K562 (cell line): ENCODE measurements around the gene DNER. TPM values are rescaled to one million over a fixed set of nuclear protein-coding genes. Genes with fewer than 3 reads are reported as not detected.

Experiments used
- ATAC-seq: fragments of 200-7000 bp; cut with Tn5 transposase; 3 replicates; pipeline ENCODE4 v1.9.1; 2020; ENCODE audit warnings: moderate library complexity
- BruUV-seq: library from RNA; stranded (reverse); fragments of 400-500 nt; replicated peaks from 2 replicates; lab custom pipeline; 2021; lab: Mats Ljungman, UMichigan
- CTCF ChIA-PET: fragments of 300-600 bp; formaldehyde crosslinking; extraction: SDS; loops from one replicate; lab custom pipeline; 2021; ENCODE audit warnings: low intra/inter-chr PET ratio; lab: Yijun Ruan, JAX
- POLR2A ChIA-PET: fragments of 300-600, 350-650 bp; sonication (Branson Sonifier 250); formaldehyde crosslinking; extraction: SDS; loops from one replicate; lab custom pipeline; 2021; ENCODE audit warnings: antibody characterized with exemption, inconsistent platforms; lab: Yijun Ruan, JAX
- DNase-seq, 4 experiments: peaks; one replicate each; pipeline versions ENCODE4 v3.0.0 to v3.0.0-alpha.2; 2011 to 2018; ENCODE audit warnings: low spot score in 3 of 4, mixed read lengths in 3 of 4; ENCODE audit errors: extremely low read depth in 1 of 4
- FAIRE-seq: peaks from 2 replicates; lab custom pipeline; 2011; peaks lifted over from hg19 to GRCh38; lab: Jason Lieb, UNC
- H2AFZ ChIP-seq: 2 replicates; pipeline ENCODE4 v1.6.0; 2011; ENCODE audit warnings: low read depth, low read length, control low read depth, inconsistent platforms
- H3K27ac ChIP-seq: fragments of 200-600 bp; 3 replicates; pipeline ENCODE4 v1.8.0; 2011; ENCODE audit warnings: low read depth, mild to moderate bottlenecking, control low read depth, inconsistent platforms, low read length, moderate library complexity, mixed read lengths; ENCODE audit errors: extremely low read depth
- H3K27me3 ChIP-seq, 2 experiments: fragments of 300-600 bp in 1 of 2; 2 replicates in 1 of 2; 3 replicates in 1 of 2; pipeline versions ENCODE4 v1.6.0 to v1.8.0; 2011; ENCODE audit warnings: inconsistent platforms in 2 of 2, low read length in 2 of 2, mild to moderate bottlenecking in 1 of 2, mixed read lengths in 1 of 2, moderate library complexity in 1 of 2; ENCODE audit not compliant: control insufficient read depth in 2 of 2, insufficient read depth in 2 of 2
- H3K36me3 ChIP-seq: fragments of 300-600 bp; 3 replicates; pipeline ENCODE4 v1.8.0; 2011; ENCODE audit warnings: mild to moderate bottlenecking, low read length, inconsistent platforms; ENCODE audit not compliant: control insufficient read depth, insufficient read depth
- H3K4me1 ChIP-seq, 2 experiments: fragments of 200-600 bp in 1 of 2; replicated peaks in 1 of 2; 2 replicates in 1 of 2; 3 replicates in 1 of 2; pipeline versions ENCODE4 v1.5.1 to v1.8.0; 2011; ENCODE audit warnings: inconsistent platforms in 2 of 2, low read length in 2 of 2, mild to moderate bottlenecking in 1 of 2, mixed read lengths in 1 of 2, moderate library complexity in 1 of 2; ENCODE audit not compliant: control insufficient read depth in 2 of 2, insufficient read depth in 2 of 2
- H3K4me2 ChIP-seq: 2 replicates; pipeline ENCODE4 v1.6.1; 2011; ENCODE audit warnings: low read length, control low read depth, inconsistent platforms, mixed read lengths; ENCODE audit not compliant: insufficient read depth
- H3K4me3 ChIP-seq: fragments of 200-600 bp; sonication (generic), shearing (Covaris generic); 2 replicates; pipeline ENCODE4 v1.5.1; 2016; ENCODE audit warnings: control low read depth, inconsistent platforms
- H3K79me2 ChIP-seq: fragments of 200-600 bp; 3 replicates; pipeline ENCODE4 v1.8.0; 2011; ENCODE audit warnings: low read length, inconsistent platforms; ENCODE audit not compliant: control insufficient read depth, insufficient read depth
- H3K9ac ChIP-seq, 2 experiments: 2 replicates each; pipeline versions ENCODE4 v1.6.0 to v1.6.1; 2011; ENCODE audit warnings: low read depth in 2 of 2, low read length in 2 of 2, control low read depth in 1 of 2, inconsistent platforms in 1 of 2, mild to moderate bottlenecking in 1 of 2, mixed read lengths in 1 of 2; ENCODE audit not compliant: insufficient read depth in 1 of 2
- H3K9me1 ChIP-seq: one replicate; pipeline ENCODE4 v1.6.0; 2011; ENCODE audit warnings: inconsistent platforms, mild to moderate bottlenecking, low read length, moderate library complexity; ENCODE audit not compliant: control insufficient read depth, insufficient read depth
- H3K9me3 ChIP-seq: replicated peaks from 2 replicates; pipeline ENCODE4 v1.5.1; 2011; ENCODE audit warnings: low read depth, low read length, inconsistent platforms; ENCODE audit not compliant: control insufficient read depth, insufficient read depth
- H4K20me1 ChIP-seq: replicated peaks from 2 replicates; pipeline ENCODE4 v1.6.1; 2011; ENCODE audit warnings: low read length, inconsistent platforms, mixed read lengths; ENCODE audit not compliant: control insufficient read depth, insufficient read depth
- DMBX1 ChIP-seq: fragments of 250-450 bp; sonication (Bioruptor Pico); IDR thresholded peaks from 2 replicates; pipeline ENCODE4 v1.8.0; 2022; ENCODE audit warnings: inconsistent platforms, mild to moderate bottlenecking, moderate library complexity, borderline replicate concordance
- ELF1 ChIP-seq: fragments of 200-800 bp; sonication (Bioruptor generic); IDR thresholded peaks from 2 replicates; pipeline ENCODE4 v1.6.1; 2016; ENCODE audit warnings: missing genetic modification characterization, missing compliant biosample characterization
- MCM7 ChIP-seq, 2 experiments: fragments of 450-650 bp; IDR thresholded peaks; 2 replicates each; pipeline ENCODE4 v1.6.1; 2016 to 2018
- POLR2AphosphoS5 ChIP-seq: IDR thresholded peaks from 2 replicates; pipeline ENCODE4 v1.6.1; 2011; ENCODE audit warnings: mild to moderate bottlenecking, low read depth, low read length, moderate library complexity; ENCODE audit not compliant: control insufficient read depth, insufficient read depth
- SP2 ChIP-seq: IDR thresholded peaks from 2 replicates; pipeline ENCODE4 v1.6.1; 2011; ENCODE audit warnings: mild to moderate bottlenecking, low read depth, low read length, moderate library complexity; ENCODE audit not compliant: poor library complexity, severe bottlenecking; ENCODE audit errors: extremely low read depth
- YY1 ChIP-seq, 3 experiments: IDR thresholded peaks; 2 replicates each; pipeline ENCODE4 v1.6.1; 2011; ENCODE audit warnings: low read length in 2 of 3, mild to moderate bottlenecking in 2 of 3, moderate library complexity in 2 of 3, borderline replicate concordance in 1 of 3, control low read depth in 1 of 3, low read depth in 1 of 3; ENCODE audit not compliant: insufficient read depth in 3 of 3, insufficient replicate concordance in 2 of 3, control insufficient read depth in 1 of 3, insufficient read length in 1 of 3; ENCODE audit errors: extremely low read depth in 1 of 3
- ZNF197 ChIP-seq: fragments of 200-800 bp; sonication (Bioruptor generic); IDR thresholded peaks from 2 replicates; pipeline ENCODE4 v1.6.1; 2016; ENCODE audit warnings: low read depth, missing genetic modification characterization, missing compliant biosample characterization
- ZNF217 ChIP-seq: sonication (generic); formaldehyde crosslinking; IDR thresholded peaks from 2 replicates; pipeline ENCODE4 v1.8.0; 2022; ENCODE audit warnings: mild to moderate bottlenecking, missing genetic modification reagents
- ZNF444 ChIP-seq: fragments of 250-450 bp; sonication (Bioruptor Pico); IDR thresholded peaks from 2 replicates; pipeline ENCODE4 v1.4.0; 2020; ENCODE audit warnings: mild to moderate bottlenecking, moderate library complexity
- WGBS: fragments of 100-300 bp; shearing (Covaris generic); methylation state at CpG from one replicate; pipeline ENCODE4 v1.1.6; 2016; ENCODE audit warnings: low coverage, mixed read lengths; ENCODE audit not compliant: insufficient coverage; ENCODE audit errors: missing lambda C conversion rate; 5-methylcytosine and 5-hydroxymethylcytosine counted together
- in situ Hi-C: fragments of 300-500 bp; cut with MboI; formaldehyde crosslinking; loops from 4 replicates; pipeline ENCODE4 v1.15.0; 2018; ENCODE audit warnings: inconsistent platforms, mixed read lengths
- intact Hi-C: fragments of 100-400 bp; cut with micrococcal nuclease; formaldehyde crosslinking; loops from 2 replicates; pipeline ENCODE4 v1.14.2; 2022
- polyA plus RNA-seq, 8 experiments: library from polyadenylated mRNA; depleted of rRNA in 4 of 8; stranded (reverse) in 5 of 8; unstranded in 3 of 8; fragments of >200 nt; fragmentation: Nextera tagmentation in 2 of 8; fragmentation: Illumina TruSeq in 1 of 8; extraction: Ambion mirVana in 2 of 8; extraction: Trizol in 1 of 8; gene quantifications; 2 replicates each; pipeline versions ENCODE4 v1.2.1 to v1.2.3, GENCODE V29; 2011 to 2014; ENCODE audit warnings: inconsistent platforms in 1 of 8, missing spikeins in 1 of 8
- total RNA-seq, 7 experiments: library from RNA; depleted of rRNA in 6 of 7; stranded (reverse); fragments of >200 nt in 6 of 7; fragmentation: Illumina TruSeq in 2 of 7; extraction: Trizol in 2 of 7; gene quantifications; 2 replicates each; pipeline versions ENCODE4 v1.2.1 to v1.2.3, GENCODE V29; 2011 to 2021; ENCODE audit warnings: low replicate concordance in 1 of 7
- TF ChIP-seq, protein P1 (sequence below): fragments of 250-450 bp; sonication (Bioruptor Pico); IDR thresholded peaks from 2 replicates; pipeline ENCODE4 v1.4.0; 2020; ENCODE audit warnings: borderline replicate concordance
- TF ChIP-seq, protein P2 (sequence below): fragments of 250-450 bp; sonication (Bioruptor Pico); IDR thresholded peaks from 2 replicates; pipeline ENCODE4 v1.9.0; 2021; ENCODE audit warnings: mild to moderate bottlenecking
- TF ChIP-seq, protein P3 (sequence below), 2 experiments: fragments of 450-650 bp; IDR thresholded peaks; 2 replicates each; pipeline ENCODE4 v1.6.1; 2018; ENCODE audit warnings: mild to moderate bottlenecking in 2 of 2, low read depth in 1 of 2; ENCODE audit not compliant: partially characterized antibody in 2 of 2
- TF ChIP-seq, protein P4 (sequence below): fragments of 450-650 bp; formaldehyde crosslinking; IDR thresholded peaks from 2 replicates; pipeline ENCODE4 v1.4.0; 2022; ENCODE audit warnings: missing genetic modification characterization
- TF ChIP-seq, protein P5 (sequence below): sonication (generic); formaldehyde crosslinking; IDR thresholded peaks from 2 replicates; pipeline ENCODE4 v1.9.0; 2022; ENCODE audit warnings: mild to moderate bottlenecking, missing genetic modification reagents

Gene DNER
- total and polyA plus RNA-seq, 9 of the 15 experiments (the other 6 are each of a cell fraction or from before 2014, with no cell fraction given) = not detected

DNA sequence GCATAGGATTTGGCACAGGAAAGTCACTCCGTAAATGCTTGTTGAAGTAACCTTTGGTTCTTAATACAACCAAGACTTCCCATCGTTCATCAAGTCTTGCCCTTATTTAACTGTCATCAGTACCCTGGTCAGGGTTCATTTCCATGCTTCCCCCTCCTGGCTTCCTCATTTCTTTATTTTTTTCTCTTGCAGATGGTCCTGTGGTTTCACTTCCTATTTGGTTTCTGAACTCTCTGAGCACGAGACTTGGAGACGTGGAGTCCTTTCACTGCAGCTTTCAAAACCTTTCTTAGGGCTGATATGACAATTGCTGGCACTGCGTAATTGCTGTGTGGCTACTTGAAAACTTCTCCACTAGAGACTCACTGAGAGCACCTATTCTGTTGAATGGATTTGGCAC lies 383.4 kb downstream of the DNER start:
- POLR2A ChIA-PET = no interaction called here
- CTCF ChIA-PET = no interaction called here
- intact Hi-C loops (no loop called here), in situ Hi-C loops (no loop called here)
- Histone ChIP-seq H3K36me3 (no peaks in the 10 kb centered on the region), H3K9me3 (no peaks in the 10 kb centered on the region), H2AFZ (no peak overlapping the region), H3K79me2 (no peaks in the 10 kb centered on the region), H3K4me3 (no peak overlapping the region), H3K9ac (no peak overlapping the region), H4K20me1 (no peaks in the 10 kb centered on the region), H3K9me1 (no peaks in the 10 kb centered on the region), H3K27ac (no peak overlapping the region), H3K4me2 (no peak overlapping the region), H3K4me1 (no peaks in the 10 kb centered on the region; a peak in 1 of 5 replicates), H3K27me3 (no peaks in the 10 kb centered on the region)
- BruUV-seq = no TSS peak
- FAIRE-seq = no peak
- no peak for ATAC-seq
- 0% methylated on average over 4 of the region's 5 CpGs for WGBS
- no peak for DNase-seq
- TF ChIP-seq ZNF217 (CRISPR knock-in tag) (no peak), SP2 (no peak), ZNF444 (no peak), ZNF197 (CRISPR knock-in tag) (no peak), YY1 (IDR thresholded peaks at IDR 0.05; ENCODE audit: borderline replicate concordance in 1 of 3, control insufficient read depth in 1 of 3, extremely low read depth in 1 of 3, insufficient read depth in 3 of 3, insufficient read length in 1 of 3, insufficient replicate concordance in 2 of 3, low read depth in 1 of 3, low read length in 2 of 3) (no peak), ELF1 (tag) (no peak), MCM7 (IDR thresholded peaks at IDR 0.05) (no peak), POLR2AphosphoS5 (no peak), DMBX1 (CRISPR knock-in tag) (no peak)
- TF ChIP-seq, protein P1, sequence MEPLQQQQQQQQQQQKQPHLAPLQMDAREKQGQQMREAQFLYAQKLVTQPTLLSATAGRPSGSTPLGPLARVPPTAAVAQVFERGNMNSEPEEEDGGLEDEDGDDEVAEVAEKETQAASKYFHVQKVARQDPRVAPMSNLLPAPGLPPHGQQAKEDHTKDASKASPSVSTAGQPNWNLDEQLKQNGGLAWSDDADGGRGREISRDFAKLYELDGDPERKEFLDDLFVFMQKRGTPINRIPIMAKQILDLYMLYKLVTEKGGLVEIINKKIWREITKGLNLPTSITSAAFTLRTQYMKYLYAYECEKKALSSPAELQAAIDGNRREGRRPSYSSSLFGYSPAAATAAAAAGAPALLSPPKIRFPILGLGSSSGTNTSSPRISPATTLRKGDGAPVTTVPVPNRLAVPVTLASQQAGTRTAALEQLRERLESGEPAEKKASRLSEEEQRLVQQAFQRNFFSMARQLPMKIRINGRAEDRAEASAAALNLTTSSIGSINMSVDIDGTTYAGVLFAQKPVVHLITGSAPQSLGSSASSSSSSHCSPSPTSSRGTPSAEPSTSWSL (CRISPR knock-in tag) = no peak
- TF ChIP-seq, protein P2, sequence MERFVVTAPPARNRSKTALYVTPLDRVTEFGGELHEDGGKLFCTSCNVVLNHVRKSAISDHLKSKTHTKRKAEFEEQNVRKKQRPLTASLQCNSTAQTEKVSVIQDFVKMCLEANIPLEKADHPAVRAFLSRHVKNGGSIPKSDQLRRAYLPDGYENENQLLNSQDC (CRISPR knock-in tag) = no peak
- TF ChIP-seq, protein P3, sequence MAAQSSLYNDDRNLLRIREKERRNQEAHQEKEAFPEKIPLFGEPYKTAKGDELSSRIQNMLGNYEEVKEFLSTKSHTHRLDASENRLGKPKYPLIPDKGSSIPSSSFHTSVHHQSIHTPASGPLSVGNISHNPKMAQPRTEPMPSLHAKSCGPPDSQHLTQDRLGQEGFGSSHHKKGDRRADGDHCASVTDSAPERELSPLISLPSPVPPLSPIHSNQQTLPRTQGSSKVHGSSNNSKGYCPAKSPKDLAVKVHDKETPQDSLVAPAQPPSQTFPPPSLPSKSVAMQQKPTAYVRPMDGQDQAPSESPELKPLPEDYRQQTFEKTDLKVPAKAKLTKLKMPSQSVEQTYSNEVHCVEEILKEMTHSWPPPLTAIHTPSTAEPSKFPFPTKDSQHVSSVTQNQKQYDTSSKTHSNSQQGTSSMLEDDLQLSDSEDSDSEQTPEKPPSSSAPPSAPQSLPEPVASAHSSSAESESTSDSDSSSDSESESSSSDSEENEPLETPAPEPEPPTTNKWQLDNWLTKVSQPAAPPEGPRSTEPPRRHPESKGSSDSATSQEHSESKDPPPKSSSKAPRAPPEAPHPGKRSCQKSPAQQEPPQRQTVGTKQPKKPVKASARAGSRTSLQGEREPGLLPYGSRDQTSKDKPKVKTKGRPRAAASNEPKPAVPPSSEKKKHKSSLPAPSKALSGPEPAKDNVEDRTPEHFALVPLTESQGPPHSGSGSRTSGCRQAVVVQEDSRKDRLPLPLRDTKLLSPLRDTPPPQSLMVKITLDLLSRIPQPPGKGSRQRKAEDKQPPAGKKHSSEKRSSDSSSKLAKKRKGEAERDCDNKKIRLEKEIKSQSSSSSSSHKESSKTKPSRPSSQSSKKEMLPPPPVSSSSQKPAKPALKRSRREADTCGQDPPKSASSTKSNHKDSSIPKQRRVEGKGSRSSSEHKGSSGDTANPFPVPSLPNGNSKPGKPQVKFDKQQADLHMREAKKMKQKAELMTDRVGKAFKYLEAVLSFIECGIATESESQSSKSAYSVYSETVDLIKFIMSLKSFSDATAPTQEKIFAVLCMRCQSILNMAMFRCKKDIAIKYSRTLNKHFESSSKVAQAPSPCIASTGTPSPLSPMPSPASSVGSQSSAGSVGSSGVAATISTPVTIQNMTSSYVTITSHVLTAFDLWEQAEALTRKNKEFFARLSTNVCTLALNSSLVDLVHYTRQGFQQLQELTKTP (IDR thresholded peaks at IDR 0.05; ENCODE audit: low read depth in 1 of 2, partially characterized antibody in 2 of 2) = no peak
- TF ChIP-seq, protein P4, sequence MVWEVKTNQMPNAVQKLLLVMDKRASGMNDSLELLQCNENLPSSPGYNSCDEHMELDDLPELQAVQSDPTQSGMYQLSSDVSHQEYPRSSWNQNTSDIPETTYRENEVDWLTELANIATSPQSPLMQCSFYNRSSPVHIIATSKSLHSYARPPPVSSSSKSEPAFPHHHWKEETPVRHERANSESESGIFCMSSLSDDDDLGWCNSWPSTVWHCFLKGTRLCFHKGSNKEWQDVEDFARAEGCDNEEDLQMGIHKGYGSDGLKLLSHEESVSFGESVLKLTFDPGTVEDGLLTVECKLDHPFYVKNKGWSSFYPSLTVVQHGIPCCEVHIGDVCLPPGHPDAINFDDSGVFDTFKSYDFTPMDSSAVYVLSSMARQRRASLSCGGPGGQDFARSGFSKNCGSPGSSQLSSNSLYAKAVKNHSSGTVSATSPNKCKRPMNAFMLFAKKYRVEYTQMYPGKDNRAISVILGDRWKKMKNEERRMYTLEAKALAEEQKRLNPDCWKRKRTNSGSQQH (CRISPR knock-in tag) = no peak
- TF ChIP-seq, protein P5, sequence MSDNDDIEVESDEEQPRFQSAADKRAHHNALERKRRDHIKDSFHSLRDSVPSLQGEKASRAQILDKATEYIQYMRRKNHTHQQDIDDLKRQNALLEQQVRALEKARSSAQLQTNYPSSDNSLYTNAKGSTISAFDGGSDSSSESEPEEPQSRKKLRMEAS (CRISPR knock-in tag) = no peak
